NCI-H2029 (cell line): ENCODE data around the gene HS6ST2.
"Not testable (repeated sequence)": the region's sequence is repeated elsewhere in the genome, so short reads cannot be mapped to it uniquely, and the experiment has no call there.

Source experiments
- DNase-seq: peaks from one replicate; lab custom pipeline; 2025; lab: John Stamatoyannopoulos, UW

Gene HS6ST2

GRCh38 chrX:132958091-132958703 lies at the start of gene HS6ST2:
HS6ST2 (minus strand) TSS chrX:132958629.
- DNase-seq: no peak

- no peak for DNase-seq
These were observed 49.0 kb upstream of the HS6ST2 start for GRCh38 chrX:133007458-133007857.

- no peak for DNase-seq
These were observed 47.2 kb upstream of the HS6ST2 start for GRCh38 chrX:133005616-133006015.

- DNase-seq: no peak
These were observed 46.6 kb upstream of the HS6ST2 start for GRCh38 chrX:133005042-133005441.

- no peak for DNase-seq
These were observed 40.8 kb upstream of the HS6ST2 start for GRCh38 chrX:132999209-132999608.

- DNase-seq: no peak
These were observed 32.4 kb upstream of the HS6ST2 start for GRCh38 chrX:132990835-132991234.

- DNase-seq: no peak
These were observed 28.1 kb upstream of the HS6ST2 start for GRCh38 chrX:132986556-132986955.

- no peak for DNase-seq
These were observed 25.7 kb upstream of the HS6ST2 start for GRCh38 chrX:132984058-132984650.

GRCh38 chrX:132983496-132983895 lies 25.1 kb upstream of the HS6ST2 start:
- DNase-seq: no peak

GRCh38 chrX:132980035-132980434 lies 21.6 kb upstream of the HS6ST2 start:
- not testable (repeated sequence) for DNase-seq

GRCh38 chrX:132968296-132968949 lies 10.0 kb upstream of the HS6ST2 start:
- DNase-seq: no peak

- no peak for DNase-seq
These were observed 8.6 kb upstream of the HS6ST2 start for GRCh38 chrX:132967049-132967448.

GRCh38 chrX:132965461-132965860 lies 7.0 kb upstream of the HS6ST2 start:
- DNase-seq: no peak

- no peak for DNase-seq
These were observed 3.1 kb upstream of the HS6ST2 start for GRCh38 chrX:132961511-132961910.

GRCh38 chrX:132957211-132958090 lies 978 bp downstream of the HS6ST2 start:
- DNase-seq: no peak

- no peak for DNase-seq
These were observed 1.8 kb downstream of the HS6ST2 start for GRCh38 chrX:132956421-132957210.

GRCh38 chrX:132955690-132956089 lies 2.7 kb downstream of the HS6ST2 start:
- DNase-seq: no peak

GRCh38 chrX:132954323-132954722 lies 4.1 kb downstream of the HS6ST2 start:
- DNase-seq: no peak

- no peak for DNase-seq
These were observed 5.1 kb downstream of the HS6ST2 start for GRCh38 chrX:132953354-132953753.

GRCh38 chrX:132948648-132949260 lies 9.7 kb downstream of the HS6ST2 start:
- DNase-seq: no peak

GRCh38 chrX:132945055-132945599 lies 13.3 kb downstream of the HS6ST2 start:
- not testable (repeated sequence) for DNase-seq
